Parathyroid adenoma (tissue), 2 donors: ENCODE results near the gene RBM19.

ENCODE experiments used
- H2AFZ ChIP-seq: fragments of 300-600 bp; sonication (generic); one replicate; pipeline ENCODE4 v1.7.0; 2017; ENCODE audit warnings: antibody characterized with exemption, mild to moderate bottlenecking
- H3K27ac ChIP-seq: fragments of 300-600 bp; sonication (generic); one replicate; pipeline ENCODE4 v1.7.0; 2017
- H3K27me3 ChIP-seq: fragments of 300-600 bp; sonication (generic); one replicate; pipeline ENCODE4 v1.7.0; 2017; ENCODE audit warnings: low read length; ENCODE audit not compliant: control insufficient read depth, insufficient read depth
- H3K36me3 ChIP-seq: fragments of 300-600 bp; sonication (generic); one replicate; pipeline ENCODE4 v1.7.0; 2017; ENCODE audit warnings: low read length; ENCODE audit not compliant: control insufficient read depth, insufficient read depth
- H3K4me1 ChIP-seq: fragments of 300-600 bp; sonication (generic); one replicate; pipeline ENCODE4 v1.7.0; 2017; ENCODE audit warnings: control low read depth
- H3K4me2 ChIP-seq: fragments of 300-600 bp; sonication (generic); one replicate; pipeline ENCODE4 v1.7.0; 2017; ENCODE audit warnings: low read length
- H3K4me3 ChIP-seq: fragments of 300-600 bp; sonication (generic); one replicate; pipeline ENCODE4 v1.7.0; 2017; ENCODE audit warnings: low read depth, low read length
- H3K79me2 ChIP-seq: fragments of 300-600 bp; sonication (generic); one replicate; pipeline ENCODE4 v1.7.0; 2017; ENCODE audit warnings: control low read depth
- H3K9ac ChIP-seq: fragments of 300-600 bp; sonication (generic); one replicate; pipeline ENCODE4 v1.7.0; 2017; ENCODE audit warnings: mild to moderate bottlenecking
- H3K9me3 ChIP-seq: fragments of 300-600 bp; sonication (generic); one replicate; pipeline ENCODE4 v1.7.0; 2017; ENCODE audit warnings: low read length; ENCODE audit not compliant: control insufficient read depth
- CTCF ChIP-seq: fragments of 300-600 bp; sonication (generic); IDR thresholded peaks from one replicate; pipeline ENCODE4 v1.7.0; 2017; ENCODE audit warnings: antibody characterized with exemption, mild to moderate bottlenecking
- donor health status: primary hyperparathyroidism.

The RBM19 gene

GRCh38 chr12:113961921-113962710 lies 4.0 kb downstream of the RBM19 start:
- Histone ChIP-seq H3K27me3 (no peaks in the 10 kb centered on the region), H3K27ac (no peak overlapping the region), H3K36me3 (no peaks in the 10 kb centered on the region), H3K4me2 (no peak overlapping the region), H3K9me3 (no peaks in the 10 kb centered on the region), H3K4me1 (peaks cover 6% of the 10 kb centered on the region), H3K9ac (no peak overlapping the region), H2AFZ (no peak overlapping the region), H3K4me3 (no peak overlapping the region), H3K79me2 (no peaks in the 10 kb centered on the region)
- no peak for TF ChIP-seq CTCF

DNA sequence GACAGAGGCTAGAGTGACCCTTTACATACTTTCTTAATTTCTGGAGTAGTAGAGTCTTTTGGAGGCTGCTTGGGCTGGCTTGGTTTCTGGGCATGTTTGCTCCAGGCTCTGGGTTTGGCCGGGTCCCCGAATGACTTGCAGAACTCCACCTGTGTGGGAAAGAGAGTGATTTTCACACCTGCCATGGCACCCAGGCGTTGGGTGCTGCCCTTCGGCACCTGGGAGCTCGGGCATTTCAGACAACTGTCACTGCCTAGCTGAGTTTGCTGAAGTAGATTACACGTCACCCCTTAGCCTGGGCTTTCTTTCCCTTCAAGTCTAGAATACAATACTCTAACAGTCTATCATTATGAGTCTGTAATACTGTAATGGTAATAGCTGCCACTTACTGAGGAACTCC lies 6.1 kb downstream of the RBM19 start:
- TF ChIP-seq CTCF: no peak
- Histone ChIP-seq H2AFZ (no peak overlapping the region), H3K9me3 (no peaks in the 10 kb centered on the region), H3K27ac (no peak overlapping the region), H3K79me2 (no peaks in the 10 kb centered on the region), H3K4me2 (no peak overlapping the region), H3K4me1 (no peaks in the 10 kb centered on the region), H3K36me3 (no peaks in the 10 kb centered on the region), H3K27me3 (no peaks in the 10 kb centered on the region), H3K9ac (no peak overlapping the region), H3K4me3 (no peak overlapping the region)

DNA sequence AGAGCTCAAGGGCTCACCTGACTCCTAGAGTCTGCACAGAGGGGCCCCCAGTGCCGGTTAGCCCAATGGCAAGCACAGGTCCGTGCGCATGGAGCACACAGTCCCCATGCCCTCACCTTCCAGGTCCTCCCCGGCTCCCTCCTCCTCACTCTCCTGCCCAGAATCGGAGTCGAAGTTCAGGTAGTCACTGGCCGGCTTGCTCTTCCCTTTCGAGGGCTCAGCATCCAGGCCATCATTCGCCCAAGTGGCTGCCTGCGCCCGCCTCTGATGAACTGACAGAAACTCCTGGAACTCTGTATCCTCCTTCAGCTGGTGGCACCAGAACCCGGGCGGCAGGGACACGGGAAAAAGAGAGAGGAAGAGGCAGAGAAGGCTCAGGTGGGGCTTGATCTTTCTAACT lies 7.0 kb downstream of the RBM19 start:
- H3K4me3 ChIP-seq: no peak overlapping the region
- no peaks in the 10 kb centered on the region for H3K79me2 ChIP-seq
- no peaks in the 10 kb centered on the region for H3K9me3 ChIP-seq
- H3K27ac ChIP-seq: no peak overlapping the region
- no peak for TF ChIP-seq CTCF
- no peaks in the 10 kb centered on the region for H3K4me1 ChIP-seq
- H3K4me2 ChIP-seq: no peak overlapping the region
- no peaks in the 10 kb centered on the region for H3K27me3 ChIP-seq
- no peak overlapping the region for H3K9ac ChIP-seq
- no peaks in the 10 kb centered on the region for H3K36me3 ChIP-seq
- no peak overlapping the region for H2AFZ ChIP-seq

DNA sequence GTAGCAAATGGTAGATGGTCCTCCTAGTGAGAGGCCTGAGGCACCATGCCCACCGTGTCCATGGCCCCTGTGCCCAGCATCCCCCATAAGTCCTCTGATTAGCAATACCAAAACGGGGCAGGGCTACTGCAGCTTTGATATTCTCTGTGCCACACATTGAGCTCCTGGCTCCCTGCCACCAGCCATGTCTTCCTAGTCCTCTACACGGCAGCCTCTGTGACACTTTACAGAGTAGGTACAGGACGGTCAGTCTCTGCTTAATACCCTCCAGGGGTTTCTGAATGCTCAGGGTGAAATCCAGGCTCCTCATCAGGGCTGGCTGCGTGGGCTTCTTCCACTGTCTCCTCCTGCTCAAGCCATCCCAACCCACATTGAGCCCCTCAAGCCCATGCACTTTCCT lies 8.0 kb downstream of the RBM19 start:
- H3K4me3 ChIP-seq: no peak overlapping the region
- H3K4me2 ChIP-seq: no peak overlapping the region
- no peaks in the 10 kb centered on the region for H3K27me3 ChIP-seq
- H3K36me3 ChIP-seq: no peaks in the 10 kb centered on the region
- H3K79me2 ChIP-seq: no peaks in the 10 kb centered on the region
- no peaks in the 10 kb centered on the region for H3K9me3 ChIP-seq
- no peaks in the 10 kb centered on the region for H3K4me1 ChIP-seq
- no peak overlapping the region for H3K9ac ChIP-seq
- H3K27ac ChIP-seq: no peak overlapping the region
- H2AFZ ChIP-seq: no peak overlapping the region
- TF ChIP-seq CTCF: no peak

GRCh38 chr12:113957627-113958026 lies 8.5 kb downstream of the RBM19 start:
- H3K4me2 ChIP-seq: no peak overlapping the region
- H3K36me3 ChIP-seq: no peaks in the 10 kb centered on the region

More at GRCh38 chr12:113957627-113958026, 8.5 kb downstream of the RBM19 start:
- Histone ChIP-seq H3K4me3 (no peak overlapping the region), H3K4me1 (no peaks in the 10 kb centered on the region), H2AFZ (no peak overlapping the region), H3K9ac (no peak overlapping the region), H3K27ac (no peak overlapping the region), H3K27me3 (no peaks in the 10 kb centered on the region), H3K9me3 (no peaks in the 10 kb centered on the region), H3K79me2 (no peaks in the 10 kb centered on the region)
- no peak for TF ChIP-seq CTCF
